ENCODE measurements around the gene ITGA1.
"Not testable (repeated sequence)": the region's sequence is repeated elsewhere in the genome, so short reads cannot be mapped to it uniquely, and the experiment has no call there.

The ITGA1 gene

GRCh38 chr5:52825826-52826225 lies 38.1 kb downstream of the ITGA1 start:
- DNase-seq (ENCODE audit: extremely low read depth in 1 of 2, low read depth in 1 of 2), result no peak

GRCh38 chr5:52827815-52828214 lies 40.1 kb downstream of the ITGA1 start:
- no peak for DNase-seq (ENCODE audit: extremely low read depth in 1 of 2, low read depth in 1 of 2)

GRCh38 chr5:52829664-52830063 lies 41.9 kb downstream of the ITGA1 start:
- no peak for DNase-seq (ENCODE audit: extremely low read depth in 1 of 2, low read depth in 1 of 2)

- DNase-seq (ENCODE audit: extremely low read depth in 1 of 2, low read depth in 1 of 2), result no peak
Measured at GRCh38 chr5:52830650-52831049, 42.9 kb downstream of the ITGA1 start.

GRCh38 chr5:52831786-52832511 lies 44.2 kb downstream of the ITGA1 start:
- DNase-seq (ENCODE audit: extremely low read depth in 1 of 2, low read depth in 1 of 2), result no peak

- DNase-seq (ENCODE audit: extremely low read depth in 1 of 2, low read depth in 1 of 2), result no peak
Measured at GRCh38 chr5:52834320-52834719, 46.6 kb downstream of the ITGA1 start.

GRCh38 chr5:52837068-52837467 lies 49.4 kb downstream of the ITGA1 start:
- DNase-seq (ENCODE audit: extremely low read depth in 1 of 2, low read depth in 1 of 2), result no peak

- DNase-seq (ENCODE audit: extremely low read depth in 1 of 2, low read depth in 1 of 2), result no peak
Measured at GRCh38 chr5:52837591-52838001, 49.9 kb downstream of the ITGA1 start.

GRCh38 chr5:52838326-52839015 lies 50.8 kb downstream of the ITGA1 start:
- no peak for DNase-seq (ENCODE audit: extremely low read depth in 1 of 2, low read depth in 1 of 2)

- no peak for DNase-seq (ENCODE audit: extremely low read depth in 1 of 2, low read depth in 1 of 2)
Measured at GRCh38 chr5:52839285-52839684, 51.6 kb downstream of the ITGA1 start.

GRCh38 chr5:52840277-52841050 lies 52.7 kb downstream of the ITGA1 start:
- DNase-seq (ENCODE audit: extremely low read depth in 1 of 2, low read depth in 1 of 2), result no peak

GRCh38 chr5:52841114-52841513 lies 53.4 kb downstream of the ITGA1 start:
- no peak for DNase-seq (ENCODE audit: extremely low read depth in 1 of 2, low read depth in 1 of 2)

- no peak for DNase-seq (ENCODE audit: extremely low read depth in 1 of 2, low read depth in 1 of 2)
Measured at GRCh38 chr5:52842111-52842510, 54.4 kb downstream of the ITGA1 start.

- DNase-seq (ENCODE audit: extremely low read depth in 1 of 2, low read depth in 1 of 2), result no peak
Measured at GRCh38 chr5:52844885-52845284, 57.2 kb downstream of the ITGA1 start.

GRCh38 chr5:52846182-52846842 lies 58.6 kb downstream of the ITGA1 start:
- DNase-seq (ENCODE audit: extremely low read depth in 1 of 2, low read depth in 1 of 2), result no peak

- not testable (repeated sequence) for DNase-seq (ENCODE audit: extremely low read depth in 1 of 2, low read depth in 1 of 2)
Measured at GRCh38 chr5:52848688-52849087, 61.0 kb downstream of the ITGA1 start.

- DNase-seq (ENCODE audit: extremely low read depth in 1 of 2, low read depth in 1 of 2), result no peak
Measured at GRCh38 chr5:52849544-52849943, 61.8 kb downstream of the ITGA1 start.

- DNase-seq (ENCODE audit: extremely low read depth in 1 of 2, low read depth in 1 of 2), result no peak
Measured at GRCh38 chr5:52853650-52854049, 65.9 kb downstream of the ITGA1 start.

GRCh38 chr5:52854301-52854700 lies 66.6 kb downstream of the ITGA1 start:
- DNase-seq (ENCODE audit: extremely low read depth in 1 of 2, low read depth in 1 of 2), result no peak

- DNase-seq (ENCODE audit: extremely low read depth in 1 of 2, low read depth in 1 of 2), result no peak
Measured at GRCh38 chr5:52854949-52855348, 67.2 kb downstream of the ITGA1 start.

- no peak for DNase-seq (ENCODE audit: extremely low read depth in 1 of 2, low read depth in 1 of 2)
Measured at GRCh38 chr5:52856564-52856963, 68.8 kb downstream of the ITGA1 start.

All from stimulated activated CD8-positive, alpha-beta memory T cell treated with anti-CD3 and anti-CD28 coated beads, Interleukin-7, amount 100 ng/mL, for 48 hours (primary cell).